K562 (cell line): ENCODE data around the gene KCNK10. TPM values are rescaled to one million over a fixed set of nuclear protein-coding genes. Genes with fewer than 3 reads are reported as not detected.

Source experiments
- ATAC-seq: fragments of 200-7000 bp; cut with Tn5 transposase; 3 replicates; pipeline ENCODE4 v1.9.1; 2020; ENCODE audit warnings: moderate library complexity
- BruUV-seq: library from RNA; stranded (reverse); fragments of 400-500 nt; replicated peaks from 2 replicates; lab custom pipeline; 2021; lab: Mats Ljungman, UMichigan
- CTCF ChIA-PET: fragments of 300-600 bp; formaldehyde crosslinking; extraction: SDS; loops from one replicate; lab custom pipeline; 2021; ENCODE audit warnings: low intra/inter-chr PET ratio; lab: Yijun Ruan, JAX
- POLR2A ChIA-PET: fragments of 300-600, 350-650 bp; sonication (Branson Sonifier 250); formaldehyde crosslinking; extraction: SDS; loops from one replicate; lab custom pipeline; 2021; ENCODE audit warnings: antibody characterized with exemption, inconsistent platforms; lab: Yijun Ruan, JAX
- DNase-seq, 4 experiments: peaks; one replicate each; pipeline versions ENCODE4 v3.0.0 to v3.0.0-alpha.2; 2011 to 2018; ENCODE audit warnings: low spot score in 3 of 4, mixed read lengths in 3 of 4; ENCODE audit errors: extremely low read depth in 1 of 4
- FAIRE-seq: peaks from 2 replicates; lab custom pipeline; 2011; peaks lifted over from hg19 to GRCh38; lab: Jason Lieb, UNC
- H2AFZ ChIP-seq: 2 replicates; pipeline ENCODE4 v1.6.0; 2011; ENCODE audit warnings: low read depth, low read length, control low read depth, inconsistent platforms
- H3K27ac ChIP-seq: fragments of 200-600 bp; 3 replicates; pipeline ENCODE4 v1.8.0; 2011; ENCODE audit warnings: low read depth, mild to moderate bottlenecking, control low read depth, inconsistent platforms, low read length, moderate library complexity, mixed read lengths; ENCODE audit errors: extremely low read depth
- H3K27me3 ChIP-seq, 2 experiments: fragments of 300-600 bp in 1 of 2; 2 replicates in 1 of 2; 3 replicates in 1 of 2; pipeline versions ENCODE4 v1.6.0 to v1.8.0; 2011; ENCODE audit warnings: inconsistent platforms in 2 of 2, low read length in 2 of 2, mild to moderate bottlenecking in 1 of 2, mixed read lengths in 1 of 2, moderate library complexity in 1 of 2; ENCODE audit not compliant: control insufficient read depth in 2 of 2, insufficient read depth in 2 of 2
- H3K36me3 ChIP-seq: fragments of 300-600 bp; 3 replicates; pipeline ENCODE4 v1.8.0; 2011; ENCODE audit warnings: mild to moderate bottlenecking, low read length, inconsistent platforms; ENCODE audit not compliant: control insufficient read depth, insufficient read depth
- H3K4me1 ChIP-seq, 2 experiments: fragments of 200-600 bp in 1 of 2; replicated peaks in 1 of 2; 2 replicates in 1 of 2; 3 replicates in 1 of 2; pipeline versions ENCODE4 v1.5.1 to v1.8.0; 2011; ENCODE audit warnings: inconsistent platforms in 2 of 2, low read length in 2 of 2, mild to moderate bottlenecking in 1 of 2, mixed read lengths in 1 of 2, moderate library complexity in 1 of 2; ENCODE audit not compliant: control insufficient read depth in 2 of 2, insufficient read depth in 2 of 2
- H3K4me2 ChIP-seq: 2 replicates; pipeline ENCODE4 v1.6.1; 2011; ENCODE audit warnings: low read length, control low read depth, inconsistent platforms, mixed read lengths; ENCODE audit not compliant: insufficient read depth
- H3K4me3 ChIP-seq: fragments of 200-600 bp; sonication (generic), shearing (Covaris generic); 2 replicates; pipeline ENCODE4 v1.5.1; 2016; ENCODE audit warnings: control low read depth, inconsistent platforms
- H3K79me2 ChIP-seq: fragments of 200-600 bp; 3 replicates; pipeline ENCODE4 v1.8.0; 2011; ENCODE audit warnings: low read length, inconsistent platforms; ENCODE audit not compliant: control insufficient read depth, insufficient read depth
- H3K9ac ChIP-seq, 2 experiments: 2 replicates each; pipeline versions ENCODE4 v1.6.0 to v1.6.1; 2011; ENCODE audit warnings: low read depth in 2 of 2, low read length in 2 of 2, control low read depth in 1 of 2, inconsistent platforms in 1 of 2, mild to moderate bottlenecking in 1 of 2, mixed read lengths in 1 of 2; ENCODE audit not compliant: insufficient read depth in 1 of 2
- H3K9me1 ChIP-seq: one replicate; pipeline ENCODE4 v1.6.0; 2011; ENCODE audit warnings: inconsistent platforms, mild to moderate bottlenecking, low read length, moderate library complexity; ENCODE audit not compliant: control insufficient read depth, insufficient read depth
- H3K9me3 ChIP-seq: replicated peaks from 2 replicates; pipeline ENCODE4 v1.5.1; 2011; ENCODE audit warnings: low read depth, low read length, inconsistent platforms; ENCODE audit not compliant: control insufficient read depth, insufficient read depth
- H4K20me1 ChIP-seq: replicated peaks from 2 replicates; pipeline ENCODE4 v1.6.1; 2011; ENCODE audit warnings: low read length, inconsistent platforms, mixed read lengths; ENCODE audit not compliant: control insufficient read depth, insufficient read depth
- FOS ChIP-seq: IDR thresholded peaks from 3 replicates; pipeline ENCODE4 v1.6.1; 2011; ENCODE audit not compliant: insufficient read length; ENCODE audit errors: extremely low read depth
- GABPB2 ChIP-seq: fragments of 250-450 bp; sonication (Bioruptor Pico); conservative IDR thresholded peaks from 2 replicates; pipeline ENCODE4 v1.5.1; 2021; ENCODE audit warnings: mild to moderate bottlenecking
- GTF2F1 ChIP-seq: IDR thresholded peaks from 2 replicates; pipeline ENCODE4 v1.6.1; 2011; ENCODE audit warnings: low read depth, low read length, improper control_type of control experiment
- HMGN3 ChIP-seq: IDR thresholded peaks from 2 replicates; pipeline ENCODE4 v1.6.1; 2011; ENCODE audit warnings: borderline replicate concordance, low read depth, mild to moderate bottlenecking, mixed read lengths, low read length; ENCODE audit not compliant: insufficient read length; ENCODE audit errors: extremely low read depth
- STAT6 ChIP-seq: sonication (generic); formaldehyde crosslinking; IDR thresholded peaks from 2 replicates; pipeline ENCODE4 v1.8.1; 2023; ENCODE audit warnings: mild to moderate bottlenecking, missing genetic modification reagents
- WGBS: fragments of 100-300 bp; shearing (Covaris generic); methylation state at CpG from one replicate; pipeline ENCODE4 v1.1.6; 2016; ENCODE audit warnings: low coverage, mixed read lengths; ENCODE audit not compliant: insufficient coverage; ENCODE audit errors: missing lambda C conversion rate; 5-methylcytosine and 5-hydroxymethylcytosine counted together
- in situ Hi-C: fragments of 300-500 bp; cut with MboI; formaldehyde crosslinking; loops from 4 replicates; pipeline ENCODE4 v1.15.0; 2018; ENCODE audit warnings: inconsistent platforms, mixed read lengths
- intact Hi-C: fragments of 100-400 bp; cut with micrococcal nuclease; formaldehyde crosslinking; loops from 2 replicates; pipeline ENCODE4 v1.14.2; 2022
- polyA plus RNA-seq, 8 experiments: library from polyadenylated mRNA; depleted of rRNA in 4 of 8; stranded (reverse) in 5 of 8; unstranded in 3 of 8; fragments of >200 nt; fragmentation: Nextera tagmentation in 2 of 8; fragmentation: Illumina TruSeq in 1 of 8; extraction: Ambion mirVana in 2 of 8; extraction: Trizol in 1 of 8; gene quantifications; 2 replicates each; pipeline versions ENCODE4 v1.2.1 to v1.2.3, GENCODE V29; 2011 to 2014; ENCODE audit warnings: inconsistent platforms in 1 of 8, missing spikeins in 1 of 8
- total RNA-seq, 7 experiments: library from RNA; depleted of rRNA in 6 of 7; stranded (reverse); fragments of >200 nt in 6 of 7; fragmentation: Illumina TruSeq in 2 of 7; extraction: Trizol in 2 of 7; gene quantifications; 2 replicates each; pipeline versions ENCODE4 v1.2.1 to v1.2.3, GENCODE V29; 2011 to 2021; ENCODE audit warnings: low replicate concordance in 1 of 7
- TF ChIP-seq, protein P1 (sequence below): sonication (generic); formaldehyde crosslinking; IDR thresholded peaks from 2 replicates; pipeline ENCODE4 v1.5.0; 2020; ENCODE audit warnings: missing genetic modification reagents
- TF ChIP-seq, protein P2 (sequence below): IDR thresholded peaks from 3 replicates; pipeline ENCODE4 v1.6.1; 2011; ENCODE audit warnings: borderline replicate concordance, mild to moderate bottlenecking, moderate library complexity; ENCODE audit not compliant: insufficient read length; ENCODE audit errors: extremely low read depth
- TF ChIP-seq, protein P3 (sequence below): fragments of 450-650 bp; formaldehyde crosslinking; IDR thresholded peaks from 2 replicates; pipeline ENCODE4 v1.4.0; 2020; ENCODE audit warnings: mild to moderate bottlenecking, moderate library complexity
- TF ChIP-seq, protein P4 (sequence below): fragments of 200-800 bp; sonication (Bioruptor generic); IDR thresholded peaks from 2 replicates; pipeline ENCODE4 v1.6.1; 2017; ENCODE audit warnings: missing genetic modification characterization, missing compliant biosample characterization

KCNK10 gene
- total and polyA plus RNA-seq, 9 of the 15 experiments (the other 6 are each of a cell fraction or from before 2014, with no cell fraction given): not detected

- TF ChIP-seq, protein P1, sequence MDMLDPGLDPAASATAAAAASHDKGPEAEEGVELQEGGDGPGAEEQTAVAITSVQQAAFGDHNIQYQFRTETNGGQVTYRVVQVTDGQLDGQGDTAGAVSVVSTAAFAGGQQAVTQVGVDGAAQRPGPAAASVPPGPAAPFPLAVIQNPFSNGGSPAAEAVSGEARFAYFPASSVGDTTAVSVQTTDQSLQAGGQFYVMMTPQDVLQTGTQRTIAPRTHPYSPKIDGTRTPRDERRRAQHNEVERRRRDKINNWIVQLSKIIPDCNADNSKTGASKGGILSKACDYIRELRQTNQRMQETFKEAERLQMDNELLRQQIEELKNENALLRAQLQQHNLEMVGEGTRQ (CRISPR knock-in tag): no peak
- no peak for TF ChIP-seq GABPB2
- TF ChIP-seq HMGN3: no peak
- TF ChIP-seq STAT6 (CRISPR knock-in tag): no peak
Observed at GRCh38 chr14:88310021-88310420, 13.0 kb downstream of the KCNK10 start (continued).

- in situ Hi-C loops: loop anchor here (10.0 kb wide), 1 partner anchor 891 kb away; no protein-coding TSS in a partner anchor
- H3K4me2 ChIP-seq: no peak overlapping the region
- no peak overlapping the region for H3K4me3 ChIP-seq
- no TSS peak for BruUV-seq
- H3K4me1 ChIP-seq: no peaks in the 10 kb centered on the region
- no peaks in the 10 kb centered on the region for H3K9me1 ChIP-seq
- H3K27ac ChIP-seq: no peak overlapping the region
- no peaks in the 10 kb centered on the region for H3K36me3 ChIP-seq
- no peaks in the 10 kb centered on the region; a peak in 1 of 5 replicates for H3K27me3 ChIP-seq
- POLR2A ChIA-PET: interaction anchor here (0.8 to 1.0 kb wide), 2 partner anchors 13 to 77 kb away, joined by 3 to 4 read pairs; no protein-coding TSS in a partner anchor
- FAIRE-seq (no peak), DNase-seq (no peak), ATAC-seq (no peak)
- H3K79me2 ChIP-seq: no peaks in the 10 kb centered on the region
- no peaks in the 10 kb centered on the region for H4K20me1 ChIP-seq
- H3K9ac ChIP-seq: no peak overlapping the region
- CTCF ChIA-PET: no interaction called here
- 4% methylated on average over 4 of the region's 6 CpGs for WGBS
- H2AFZ ChIP-seq: no peak overlapping the region
- intact Hi-C loops: no loop called here
- no peaks in the 10 kb centered on the region for H3K9me3 ChIP-seq
- TF ChIP-seq, protein P2, sequence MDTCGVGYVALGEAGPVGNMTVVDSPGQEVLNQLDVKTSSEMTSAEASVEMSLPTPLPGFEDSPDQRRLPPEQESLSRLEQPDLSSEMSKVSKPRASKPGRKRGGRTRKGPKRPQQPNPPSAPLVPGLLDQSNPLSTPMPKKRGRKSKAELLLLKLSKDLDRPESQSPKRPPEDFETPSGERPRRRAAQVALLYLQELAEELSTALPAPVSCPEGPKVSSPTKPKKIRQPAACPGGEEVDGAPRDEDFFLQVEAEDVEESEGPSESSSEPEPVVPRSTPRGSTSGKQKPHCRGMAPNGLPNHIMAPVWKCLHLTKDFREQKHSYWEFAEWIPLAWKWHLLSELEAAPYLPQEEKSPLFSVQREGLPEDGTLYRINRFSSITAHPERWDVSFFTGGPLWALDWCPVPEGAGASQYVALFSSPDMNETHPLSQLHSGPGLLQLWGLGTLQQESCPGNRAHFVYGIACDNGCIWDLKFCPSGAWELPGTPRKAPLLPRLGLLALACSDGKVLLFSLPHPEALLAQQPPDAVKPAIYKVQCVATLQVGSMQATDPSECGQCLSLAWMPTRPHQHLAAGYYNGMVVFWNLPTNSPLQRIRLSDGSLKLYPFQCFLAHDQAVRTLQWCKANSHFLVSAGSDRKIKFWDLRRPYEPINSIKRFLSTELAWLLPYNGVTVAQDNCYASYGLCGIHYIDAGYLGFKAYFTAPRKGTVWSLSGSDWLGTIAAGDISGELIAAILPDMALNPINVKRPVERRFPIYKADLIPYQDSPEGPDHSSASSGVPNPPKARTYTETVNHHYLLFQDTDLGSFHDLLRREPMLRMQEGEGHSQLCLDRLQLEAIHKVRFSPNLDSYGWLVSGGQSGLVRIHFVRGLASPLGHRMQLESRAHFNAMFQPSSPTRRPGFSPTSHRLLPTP: no peak
- TF ChIP-seq, protein P3, sequence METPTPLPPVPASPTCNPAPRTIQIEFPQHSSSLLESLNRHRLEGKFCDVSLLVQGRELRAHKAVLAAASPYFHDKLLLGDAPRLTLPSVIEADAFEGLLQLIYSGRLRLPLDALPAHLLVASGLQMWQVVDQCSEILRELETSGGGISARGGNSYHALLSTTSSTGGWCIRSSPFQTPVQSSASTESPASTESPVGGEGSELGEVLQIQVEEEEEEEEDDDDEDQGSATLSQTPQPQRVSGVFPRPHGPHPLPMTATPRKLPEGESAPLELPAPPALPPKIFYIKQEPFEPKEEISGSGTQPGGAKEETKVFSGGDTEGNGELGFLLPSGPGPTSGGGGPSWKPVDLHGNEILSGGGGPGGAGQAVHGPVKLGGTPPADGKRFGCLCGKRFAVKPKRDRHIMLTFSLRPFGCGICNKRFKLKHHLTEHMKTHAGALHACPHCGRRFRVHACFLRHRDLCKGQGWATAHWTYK: no peak
- TF ChIP-seq GTF2F1 (no peak), FOS (no peak)
- TF ChIP-seq, protein P4, sequence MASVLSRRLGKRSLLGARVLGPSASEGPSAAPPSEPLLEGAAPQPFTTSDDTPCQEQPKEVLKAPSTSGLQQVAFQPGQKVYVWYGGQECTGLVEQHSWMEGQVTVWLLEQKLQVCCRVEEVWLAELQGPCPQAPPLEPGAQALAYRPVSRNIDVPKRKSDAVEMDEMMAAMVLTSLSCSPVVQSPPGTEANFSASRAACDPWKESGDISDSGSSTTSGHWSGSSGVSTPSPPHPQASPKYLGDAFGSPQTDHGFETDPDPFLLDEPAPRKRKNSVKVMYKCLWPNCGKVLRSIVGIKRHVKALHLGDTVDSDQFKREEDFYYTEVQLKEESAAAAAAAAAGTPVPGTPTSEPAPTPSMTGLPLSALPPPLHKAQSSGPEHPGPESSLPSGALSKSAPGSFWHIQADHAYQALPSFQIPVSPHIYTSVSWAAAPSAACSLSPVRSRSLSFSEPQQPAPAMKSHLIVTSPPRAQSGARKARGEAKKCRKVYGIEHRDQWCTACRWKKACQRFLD: no peak
Observed at GRCh38 chr14:88305528-88306322, 17.3 kb downstream of the KCNK10 start.
